Trophoblast cell (in vitro differentiated cells and primary cell): Measurements from ENCODE around the gene ZNF658.
"Not testable (repeated sequence)": the region's sequence is repeated elsewhere in the genome, so short reads cannot be mapped to it uniquely, and the experiment has no call there.

Source experiments
- DNase-seq, 2 donors: peaks; one replicate each; pipeline ENCODE4 v3.0.0-alpha.2; 2016
- H2AFZ ChIP-seq: 2 replicates; pipeline ENCODE4 v1.6.1; 2013; ENCODE audit warnings: low read length, moderate library complexity, mild to moderate bottlenecking; ENCODE audit not compliant: insufficient read depth, poor library complexity
- H2AK5ac ChIP-seq: 2 replicates; pipeline ENCODE4 v1.6.1; 2013; ENCODE audit warnings: mild to moderate bottlenecking, low read length
- H2BK120ac ChIP-seq: 2 replicates; pipeline ENCODE4 v1.6.1; 2013; ENCODE audit warnings: low read length, mild to moderate bottlenecking, moderate library complexity; ENCODE audit not compliant: insufficient read depth, poor library complexity
- H2BK12ac ChIP-seq: 2 replicates; pipeline ENCODE4 v1.6.1; 2013; ENCODE audit warnings: mild to moderate bottlenecking, low read length, moderate library complexity
- H2BK5ac ChIP-seq: 2 replicates; pipeline ENCODE4 v1.6.1; 2013; ENCODE audit warnings: low read length, low read depth, moderate library complexity, mild to moderate bottlenecking; ENCODE audit not compliant: poor library complexity
- H3K14ac ChIP-seq: 2 replicates; pipeline ENCODE4 v1.6.1; 2013; ENCODE audit warnings: mild to moderate bottlenecking, low read length
- H3K18ac ChIP-seq: 2 replicates; pipeline ENCODE4 v1.6.1; 2013; ENCODE audit warnings: mild to moderate bottlenecking, low read length
- H3K23ac ChIP-seq: 2 replicates; pipeline ENCODE4 v1.6.1; 2013; ENCODE audit warnings: low read length
- H3K27ac ChIP-seq: 2 replicates; pipeline ENCODE4 v1.5.1; 2013; ENCODE audit warnings: low read depth, mild to moderate bottlenecking, inconsistent platforms, low read length, moderate library complexity
- H3K27me3 ChIP-seq: 2 replicates; pipeline ENCODE4 v1.6.1; 2013; ENCODE audit warnings: inconsistent platforms, mild to moderate bottlenecking, low read length, moderate library complexity; ENCODE audit not compliant: insufficient read depth
- H3K36me3 ChIP-seq, 2 experiments: 1 replicate in 1 of 2; 2 replicates in 1 of 2; pipeline ENCODE4 v1.6.1; 2013; ENCODE audit warnings: low read length in 2 of 2, mild to moderate bottlenecking in 2 of 2, moderate library complexity in 1 of 2; ENCODE audit not compliant: insufficient read depth in 2 of 2, control insufficient read depth in 1 of 2
- H3K4ac ChIP-seq: 2 replicates; pipeline ENCODE4 v1.6.1; 2013; ENCODE audit warnings: low read depth, mild to moderate bottlenecking, low read length, moderate library complexity
- H3K4me1 ChIP-seq, 2 experiments: 1 replicate in 1 of 2; 2 replicates in 1 of 2; pipeline ENCODE4 v1.6.1; 2013; ENCODE audit warnings: low read length in 2 of 2, mild to moderate bottlenecking in 2 of 2, moderate library complexity in 1 of 2; ENCODE audit not compliant: insufficient read depth in 2 of 2, control insufficient read depth in 1 of 2
- H3K4me2 ChIP-seq: 2 replicates; pipeline ENCODE4 v1.6.1; 2013; ENCODE audit warnings: inconsistent platforms, mild to moderate bottlenecking, low read length, moderate library complexity
- H3K4me3 ChIP-seq: 2 replicates; pipeline ENCODE4 v1.5.1; 2013; ENCODE audit warnings: mild to moderate bottlenecking, low read depth, low read length, inconsistent platforms
- H3K79me1 ChIP-seq: one replicate; pipeline ENCODE4 v1.6.1; 2013; ENCODE audit warnings: low read length
- H3K79me2 ChIP-seq: 2 replicates; pipeline ENCODE4 v1.6.1; 2013; ENCODE audit warnings: low read length, mild to moderate bottlenecking; ENCODE audit not compliant: control insufficient read depth, insufficient read depth, poor library complexity
- H3K9ac ChIP-seq: 2 replicates; pipeline ENCODE4 v1.6.1; 2013; ENCODE audit warnings: mild to moderate bottlenecking, low read length
- H3K9me3 ChIP-seq: 2 replicates; pipeline ENCODE4 v1.6.1; 2013; ENCODE audit warnings: low read depth, mild to moderate bottlenecking, control low read depth, inconsistent platforms, low read length; ENCODE audit not compliant: insufficient read depth
- H4K12ac ChIP-seq: 2 replicates; pipeline ENCODE4 v1.6.1; 2013; ENCODE audit warnings: low read depth, mild to moderate bottlenecking, low read length, moderate library complexity
- H4K8ac ChIP-seq: 2 replicates; pipeline ENCODE4 v1.6.1; 2013; ENCODE audit warnings: low read depth, mild to moderate bottlenecking, low read length, moderate library complexity
- H4K91ac ChIP-seq: one replicate; pipeline ENCODE4 v1.6.1; 2013; ENCODE audit warnings: low read depth, mild to moderate bottlenecking, low read length, moderate library complexity
- WGBS: extraction: QIAGEN DNeasy Blood & Tissue Kit; methylation state at CpG from one replicate; pipeline ENCODE4 v1.1.7; 2013; ENCODE audit warnings: missing lambda C conversion rate; ENCODE audit not compliant: insufficient read length, insufficient coverage; ENCODE audit errors: extremely low coverage; 5-methylcytosine and 5-hydroxymethylcytosine counted together

Gene ZNF658

GRCh38 chr9:66881847-66882246 lies 18.7 kb upstream of the ZNF658 start:
- not testable (repeated sequence) for H3K4me2 ChIP-seq, H3K9me3 ChIP-seq, H2AK5ac ChIP-seq, H3K36me3 ChIP-seq, H3K4me3 ChIP-seq, H4K91ac ChIP-seq, H3K27me3 ChIP-seq, H3K14ac ChIP-seq, H3K79me1 ChIP-seq, DNase-seq, H4K8ac ChIP-seq, H2BK120ac ChIP-seq, H3K79me2 ChIP-seq, H3K4ac ChIP-seq, H2BK5ac ChIP-seq, H3K18ac ChIP-seq, H4K12ac ChIP-seq, H3K9ac ChIP-seq, H3K27ac ChIP-seq, H3K4me1 ChIP-seq, H2AFZ ChIP-seq, H2BK12ac ChIP-seq, H3K23ac ChIP-seq
- WGBS = no CpG with 5 or more reads among the region's 3 CpGs

- not testable (repeated sequence) for H2AFZ ChIP-seq, H3K23ac ChIP-seq, H2BK5ac ChIP-seq, H4K91ac ChIP-seq, H2AK5ac ChIP-seq, H3K18ac ChIP-seq, H3K14ac ChIP-seq, H3K79me1 ChIP-seq, H3K9ac ChIP-seq, H3K79me2 ChIP-seq, H4K12ac ChIP-seq, H3K4me3 ChIP-seq, DNase-seq, H4K8ac ChIP-seq, H3K4me1 ChIP-seq, H3K27ac ChIP-seq, H3K4ac ChIP-seq, H3K9me3 ChIP-seq, H2BK12ac ChIP-seq, H3K4me2 ChIP-seq, H2BK120ac ChIP-seq, H3K27me3 ChIP-seq, H3K36me3 ChIP-seq
- no CpG with 5 or more reads among the region's 1 CpG for WGBS
Observed at GRCh38 chr9:66890334-66890733, 10.2 kb upstream of the ZNF658 start.

- not testable (repeated sequence) for H3K23ac ChIP-seq, H3K79me1 ChIP-seq, H3K9ac ChIP-seq, H3K4me3 ChIP-seq, H2BK5ac ChIP-seq, H3K4me1 ChIP-seq, H2AFZ ChIP-seq, H4K8ac ChIP-seq, DNase-seq, H4K91ac ChIP-seq, H3K18ac ChIP-seq, H3K4ac ChIP-seq, H2AK5ac ChIP-seq, H3K27ac ChIP-seq, H2BK120ac ChIP-seq, H3K14ac ChIP-seq, H3K79me2 ChIP-seq, H2BK12ac ChIP-seq, H3K9me3 ChIP-seq, H3K27me3 ChIP-seq, H4K12ac ChIP-seq, H3K36me3 ChIP-seq
- WGBS = no CpG with 5 or more reads among the region's 8 CpGs
- H3K4me2 ChIP-seq = peak overlapping the region; percentile 63
Observed at GRCh38 chr9:66901141-66901540, 616 bp downstream of the ZNF658 start.

GRCh38 chr9:66909560-66909959 lies 9.0 kb downstream of the ZNF658 start:
- H3K4me3 ChIP-seq, H3K36me3 ChIP-seq, H3K4ac ChIP-seq, H2AFZ ChIP-seq, DNase-seq, H3K9ac ChIP-seq, H3K27ac ChIP-seq, H3K18ac ChIP-seq, H2BK12ac ChIP-seq, H2AK5ac ChIP-seq, H2BK120ac ChIP-seq, H2BK5ac ChIP-seq, H3K9me3 ChIP-seq, H3K27me3 ChIP-seq, H3K4me2 ChIP-seq, H3K4me1 ChIP-seq, H3K79me1 ChIP-seq, H4K8ac ChIP-seq, H4K91ac ChIP-seq, H3K79me2 ChIP-seq, H4K12ac ChIP-seq, H3K23ac ChIP-seq, H3K14ac ChIP-seq: not testable (repeated sequence)
- no CpG with 5 or more reads among the region's 2 CpGs for WGBS
